AG09319 (cell line): ENCODE results near the gene NRG3.

Experiments
- DNase-seq: peaks from one replicate; pipeline ENCODE4 v3.0.0-alpha.2; 2010; ENCODE audit warnings: low read depth; ENCODE audit errors: extremely low read depth
- CTCF ChIP-seq: IDR thresholded peaks from 2 replicates; pipeline ENCODE4 v1.5.1; 2011; ENCODE audit warnings: low read depth, mild to moderate bottlenecking, inconsistent platforms, low read length, moderate library complexity

Gene NRG3

DNA sequence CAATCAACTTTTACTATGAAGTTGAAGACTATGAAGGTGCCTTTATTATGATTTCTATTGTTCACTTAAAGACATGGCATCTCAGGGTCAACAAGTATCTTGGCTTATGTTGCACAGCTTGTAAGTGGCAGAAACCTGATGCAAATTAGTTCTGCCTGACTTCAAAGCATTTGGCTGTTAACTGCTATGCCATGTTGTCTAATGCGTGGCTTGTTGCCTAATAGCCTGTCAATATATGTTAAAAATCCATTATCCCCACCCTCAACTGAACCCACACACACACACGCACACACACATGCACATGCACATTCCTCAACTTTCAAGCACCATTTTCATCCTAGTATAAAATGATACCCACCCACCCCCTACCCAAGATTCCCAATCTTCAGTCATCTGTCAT is 217.1 kb downstream of the NRG3 start:
- no peak for DNase-seq
- TF ChIP-seq CTCF = no peak

DNA sequence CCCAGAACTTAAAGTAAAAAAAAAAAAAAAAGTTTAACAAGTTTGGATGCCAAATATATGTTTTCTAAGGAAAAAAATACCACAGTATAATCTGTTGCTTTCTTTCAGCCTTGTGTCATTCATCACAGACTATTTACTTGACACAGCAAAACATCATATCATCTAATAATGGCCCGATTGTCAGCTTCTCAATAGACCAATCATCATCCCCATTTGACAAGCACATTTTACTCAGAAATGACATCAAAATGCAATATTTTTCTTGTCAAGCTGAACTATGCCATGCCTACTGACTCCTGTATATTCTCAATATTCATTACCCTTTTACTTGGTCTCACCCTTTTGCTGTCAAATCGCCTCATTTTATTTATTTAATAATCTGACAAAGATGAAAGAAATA is 249.7 kb downstream of the NRG3 start:
- DNase-seq = no peak
- TF ChIP-seq CTCF = no peak

DNA sequence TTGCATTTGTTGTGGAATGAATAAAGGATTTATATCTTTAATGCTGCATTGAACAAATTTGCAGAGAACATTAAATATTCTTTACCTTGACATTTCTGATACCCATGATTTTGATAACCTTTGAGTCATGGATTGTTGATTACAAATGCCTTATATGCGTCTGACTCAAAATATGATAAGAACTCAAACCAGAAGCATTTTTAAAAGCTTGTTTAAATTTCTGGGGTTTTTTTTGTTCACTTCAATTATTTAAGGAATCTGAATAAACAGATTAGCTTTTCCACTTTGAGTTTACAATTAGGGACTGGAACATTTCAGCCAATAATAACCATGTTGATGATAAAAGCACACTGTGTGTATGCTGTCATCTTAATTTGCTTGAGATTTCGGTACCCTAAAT is 253.5 kb downstream of the NRG3 start:
- no peak for DNase-seq
- no peak for TF ChIP-seq CTCF

DNA sequence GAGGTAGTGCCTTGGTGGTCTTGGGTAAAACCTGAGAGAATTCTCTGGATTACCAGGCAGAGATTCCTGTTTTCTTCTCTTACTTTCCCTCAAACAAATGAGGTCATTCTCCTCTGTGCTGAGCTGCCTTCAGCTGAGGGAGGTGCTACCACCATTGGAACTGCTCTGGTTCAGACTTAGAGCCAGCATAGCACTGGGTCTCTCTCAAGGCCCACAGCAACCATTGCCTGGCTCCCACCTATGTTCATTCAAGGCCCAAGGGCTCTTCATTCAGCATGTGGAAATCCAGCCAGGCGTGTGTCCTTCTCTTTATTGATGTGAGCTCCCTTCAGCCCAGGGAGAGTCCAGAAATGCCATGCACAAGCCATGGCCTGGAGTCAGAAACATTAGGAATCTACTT is 261.1 kb downstream of the NRG3 start:
- DNase-seq = no peak
- TF ChIP-seq CTCF = no peak

GRCh38 chr10:82144153-82144552 is 269.2 kb downstream of the NRG3 start:
- DNase-seq = no peak
- no peak for TF ChIP-seq CTCF

- DNase-seq = no peak
Measured at GRCh38 chr10:82148764-82149163, 273.8 kb downstream of the NRG3 start.

DNA sequence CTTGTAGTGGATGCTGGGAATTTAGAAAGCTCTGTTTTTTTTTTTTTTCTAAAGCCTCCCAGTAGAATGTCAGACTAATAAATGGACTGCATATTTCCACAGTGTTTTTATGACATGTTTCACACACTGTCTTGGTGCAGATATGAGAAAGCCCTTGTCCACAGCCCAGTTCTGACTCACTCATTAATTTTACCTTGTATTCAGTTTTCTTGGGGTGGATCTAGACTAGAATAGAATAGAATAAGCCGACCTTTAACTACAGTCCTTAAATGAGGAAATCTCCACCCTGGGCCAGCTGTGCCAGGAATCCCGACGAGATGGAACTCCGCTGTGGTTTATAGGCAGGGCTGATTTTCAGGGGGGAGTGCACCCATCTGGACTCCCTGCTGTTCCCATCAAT is 274.7 kb downstream of the NRG3 start:
- TF ChIP-seq CTCF = no peak
- DNase-seq = no peak

More at GRCh38 chr10:82148764-82149163, 273.8 kb downstream of the NRG3 start:
- no peak for TF ChIP-seq CTCF
